H9 (cell line): ENCODE data around the gene MXI1. TPM values are rescaled to one million over a fixed set of nuclear protein-coding genes. Genes with fewer than 3 reads are reported as not detected.

Source experiments
- DNase-seq: peaks from one replicate; pipeline ENCODE4 v3.0.0-alpha.2; 2017
- H2AFZ ChIP-seq: one replicate; pipeline ENCODE4 v1.6.1; 2013; ENCODE audit warnings: mild to moderate bottlenecking, low read length, control low read depth, moderate library complexity
- H2AK5ac ChIP-seq: 2 replicates; pipeline ENCODE4 v1.6.1; 2013; ENCODE audit warnings: low read length, control low read depth, mixed read lengths; ENCODE audit not compliant: insufficient read length
- H2BK120ac ChIP-seq: one replicate; pipeline ENCODE4 v1.6.1; 2013; ENCODE audit warnings: low read depth, mild to moderate bottlenecking, low read length, control low read depth, inconsistent platforms; ENCODE audit not compliant: poor library complexity, severe bottlenecking
- H2BK12ac ChIP-seq: 2 replicates; pipeline ENCODE4 v1.6.1; 2013; ENCODE audit warnings: low read length, control low read depth, mixed read lengths, low read depth; ENCODE audit not compliant: insufficient read length
- H2BK15ac ChIP-seq: 2 replicates; pipeline ENCODE4 v1.6.1; 2013; ENCODE audit warnings: low read depth, low read length, control low read depth
- H2BK20ac ChIP-seq: one replicate; pipeline ENCODE4 v1.6.1; 2013; ENCODE audit warnings: low read depth, mild to moderate bottlenecking, low read length, control low read depth, inconsistent platforms; ENCODE audit not compliant: poor library complexity, severe bottlenecking
- H2BK5ac ChIP-seq: 2 replicates; pipeline ENCODE4 v1.6.1; 2013; ENCODE audit warnings: low read length, control low read depth, mixed read lengths; ENCODE audit not compliant: insufficient read length
- H3K14ac ChIP-seq: 2 replicates; pipeline ENCODE4 v1.6.1; 2013; ENCODE audit warnings: low read length, control low read depth; ENCODE audit not compliant: insufficient read depth
- H3K18ac ChIP-seq: 2 replicates; pipeline ENCODE4 v1.6.1; 2013; ENCODE audit warnings: low read depth, mild to moderate bottlenecking, mixed read lengths, low read length, control low read depth; ENCODE audit not compliant: insufficient read length
- H3K23ac ChIP-seq: 2 replicates; pipeline ENCODE4 v1.6.1; 2013; ENCODE audit warnings: low read length, control low read depth, mixed read lengths, low read depth; ENCODE audit not compliant: insufficient read length
- H3K23me2 ChIP-seq: 2 replicates; pipeline ENCODE4 v1.6.1; 2013; ENCODE audit warnings: low read depth, mild to moderate bottlenecking, mixed read lengths, low read length, control low read depth; ENCODE audit not compliant: insufficient read length, poor library complexity, severe bottlenecking
- H3K27ac ChIP-seq: 2 replicates; pipeline ENCODE4 v1.5.1; 2013; ENCODE audit warnings: low read length, control low read depth, mixed read lengths, low read depth; ENCODE audit not compliant: insufficient read length
- H3K27me3 ChIP-seq: 2 replicates; pipeline ENCODE4 v1.6.1; 2013; ENCODE audit warnings: low read length, control low read depth, inconsistent platforms; ENCODE audit not compliant: insufficient read depth
- H3K4ac ChIP-seq: 2 replicates; pipeline ENCODE4 v1.6.1; 2013; ENCODE audit warnings: low read depth, mild to moderate bottlenecking, control low read depth, inconsistent platforms, low read length, moderate library complexity
- H3K4me1 ChIP-seq: 2 replicates; pipeline ENCODE4 v1.6.1; 2013; ENCODE audit warnings: low read length, control low read depth, inconsistent platforms; ENCODE audit not compliant: insufficient read depth
- H3K4me2 ChIP-seq: 2 replicates; pipeline ENCODE4 v1.6.1; 2013; ENCODE audit warnings: low read length, control low read depth, mixed read lengths; ENCODE audit not compliant: insufficient read length, insufficient read depth
- H3K56ac ChIP-seq: 2 replicates; pipeline ENCODE4 v1.6.1; 2013; ENCODE audit warnings: low read depth, mild to moderate bottlenecking, mixed read lengths, low read length, control low read depth; ENCODE audit not compliant: insufficient read length
- H3K79me1 ChIP-seq: 2 replicates; pipeline ENCODE4 v1.6.1; 2013; ENCODE audit warnings: low read depth, mild to moderate bottlenecking, moderate library complexity, low read length, control low read depth, inconsistent platforms; ENCODE audit not compliant: insufficient read depth, poor library complexity, severe bottlenecking
- H3K79me2 ChIP-seq: 2 replicates; pipeline ENCODE4 v1.6.1; 2013; ENCODE audit warnings: low read length, control low read depth, inconsistent platforms; ENCODE audit not compliant: insufficient read depth
- H3K9ac ChIP-seq: 2 replicates; pipeline ENCODE4 v1.6.1; 2013; ENCODE audit warnings: low read length, control low read depth, mixed read lengths; ENCODE audit not compliant: insufficient read length; ENCODE audit errors: extremely low read depth
- H3K9me3 ChIP-seq: one replicate; pipeline ENCODE4 v1.6.1; 2013; ENCODE audit warnings: low read depth, low read length, inconsistent platforms; ENCODE audit not compliant: control insufficient read depth
- H3T11ph ChIP-seq: one replicate; pipeline ENCODE4 v1.6.1; 2013; ENCODE audit warnings: mild to moderate bottlenecking, low read length, control low read depth, inconsistent platforms
- H4K20me1 ChIP-seq: one replicate; pipeline ENCODE4 v1.6.1; 2013; ENCODE audit not compliant: control insufficient read depth, insufficient read length, insufficient read depth
- H4K5ac ChIP-seq: 2 replicates; pipeline ENCODE4 v1.6.1; 2013; ENCODE audit warnings: low read depth, mild to moderate bottlenecking, mixed read lengths, low read length, control low read depth; ENCODE audit not compliant: insufficient read length
- H4K8ac ChIP-seq: replicated peaks from 2 replicates; pipeline ENCODE4 v1.6.1; 2013; ENCODE audit warnings: low read length, control low read depth, mixed read lengths, low read depth; ENCODE audit not compliant: insufficient read length
- H4K91ac ChIP-seq: 2 replicates; pipeline ENCODE4 v1.6.1; 2013; ENCODE audit warnings: low read depth, mild to moderate bottlenecking, moderate library complexity, mixed read lengths, low read length, control low read depth; ENCODE audit not compliant: insufficient read length
- H3K27ac Mint-ChIP-seq, 3 experiments: 2 replicates in 2 of 3; 3 replicates in 1 of 3; pipeline ENCODE4 v1.8.0; 2020 to 2021; ENCODE audit warnings: mixed read lengths in 3 of 3, mild to moderate bottlenecking in 1 of 3, moderate library complexity in 1 of 3
- H3K27me3 Mint-ChIP-seq: 2 replicates; pipeline ENCODE4 v1.8.0; 2021; ENCODE audit warnings: low read depth, mild to moderate bottlenecking, moderate library complexity, mixed read lengths
- H3K36me3 Mint-ChIP-seq, 3 experiments: 2 replicates in 2 of 3; 3 replicates in 1 of 3; pipeline ENCODE4 v1.8.0; 2020 to 2021; ENCODE audit warnings: low read depth in 3 of 3, mixed read lengths in 3 of 3; ENCODE audit not compliant: insufficient read depth in 1 of 3
- H3K4me1 Mint-ChIP-seq, 2 experiments: 2 replicates each; pipeline ENCODE4 v1.8.0; 2020; ENCODE audit warnings: mixed read lengths in 2 of 2
- H3K4me3 Mint-ChIP-seq, 2 experiments: 2 replicates in 1 of 2; 3 replicates in 1 of 2; pipeline ENCODE4 v1.8.0; 2020 to 2021; ENCODE audit warnings: mild to moderate bottlenecking in 2 of 2, mixed read lengths in 2 of 2, moderate library complexity in 1 of 2
- H3K9me3 Mint-ChIP-seq, 2 experiments: 2 replicates in 1 of 2; 3 replicates in 1 of 2; pipeline ENCODE4 v1.8.0; 2020; ENCODE audit warnings: mild to moderate bottlenecking in 2 of 2, mixed read lengths in 2 of 2, moderate library complexity in 1 of 2
- CTCF ChIP-seq: fragments of 200-600 bp; sonication (generic); conservative IDR thresholded peaks from 3 replicates; pipeline ENCODE4 v1.8.0; 2021; ENCODE audit warnings: antibody characterized with exemption, mild to moderate bottlenecking
- WGBS: extraction: QIAGEN DNeasy Blood & Tissue Kit; methylation state at CpG from one replicate; pipeline ENCODE4 v1.1.7; 2013; ENCODE audit warnings: missing lambda C conversion rate, low lambda C conversion rate, mixed read lengths; ENCODE audit not compliant: insufficient read length; ENCODE audit errors: extremely low coverage; 5-methylcytosine and 5-hydroxymethylcytosine counted together
- total RNA-seq: library from RNA; stranded (reverse); gene quantifications from 2 replicates; pipeline ENCODE4 v1.2.1, GENCODE V29; 2021

MXI1 gene
- total RNA-seq, 1 experiment from 2014 or later, result 5.6 TPM

GRCh38 chr10:110335314-110336064, 128.1 kb downstream of the MXI1 start:
- H4K20me1 ChIP-seq, result no peaks in the 10 kb centered on the region
- no peak overlapping the region for H2BK120ac ChIP-seq
- Mint-ChIP-seq H3K4me3 (no peak overlapping the region), H3K27me3 (no peaks in the 10 kb centered on the region; the same call in none of the 2 replicates), H3K4me1 (peaks cover 19 to 20% of the 10 kb centered on the region in 2 experiments), H3K36me3 (peaks cover 6 to 16% (median 13%) of the 10 kb centered on the region in 3 experiments), H3K9me3 (peaks cover 18 to 19% of the 10 kb centered on the region in 2 experiments), H3K27ac (peak overlapping the region in 1 of 3 experiments; percentile 86; a peak in 2 of 7 replicates)
- no peak overlapping the region for H2BK20ac ChIP-seq
- no peak overlapping the region for H3K56ac ChIP-seq
- H3K23me2 ChIP-seq, result no peaks in the 10 kb centered on the region
- no peak overlapping the region for H3K18ac ChIP-seq
- H2BK5ac ChIP-seq, result no peak overlapping the region
- DNase-seq, result no peak
- H3K14ac ChIP-seq, result no peak overlapping the region
- H2BK12ac ChIP-seq, result no peak overlapping the region
- no CpG with 5 or more reads among the region's 7 CpGs for WGBS
- no peak overlapping the region for H3K23ac ChIP-seq
- no peak overlapping the region for H3T11ph ChIP-seq
- H3K4ac ChIP-seq, result no peak overlapping the region
- H2AK5ac ChIP-seq, result no peak overlapping the region
- H3K4me1 ChIP-seq, result no peaks in the 10 kb centered on the region; the same call in 1 of the 2 replicates
- H2BK15ac ChIP-seq, result no peak overlapping the region
- no peak overlapping the region for H4K8ac ChIP-seq
- no peaks in the 10 kb centered on the region for H3K79me1 ChIP-seq
- no peak overlapping the region for H4K5ac ChIP-seq
- no peak overlapping the region for H3K9ac ChIP-seq
- peaks cover 7% of the 10 kb centered on the region for H3K9me3 ChIP-seq
- no peak overlapping the region for H3K27ac ChIP-seq
- no peak overlapping the region for H4K91ac ChIP-seq
- no peaks in the 10 kb centered on the region for H3K27me3 ChIP-seq
- H3K79me2 ChIP-seq, result no peaks in the 10 kb centered on the region
- no peak overlapping the region for H3K4me2 ChIP-seq
- H2AFZ ChIP-seq, result peak overlapping the region; percentile 91
- no peak for TF ChIP-seq CTCF
